GM19351 (cell line): ENCODE results near the gene FAM47A.

Experiments
- ATAC-seq: cut with Tn5 transposase; IDR thresholded peaks from one replicate; pipeline ENCODE4 v1.9.1; 2021; ENCODE audit warnings: mild to moderate bottlenecking, moderate library complexity; ENCODE audit not compliant: unreplicated experiment

FAM47A gene

GRCh38 chrX:34132028-34132427 lies at the start of gene FAM47A:
FAM47A (minus strand) TSS chrX:34132314; CDS start chrX:34132278, 36 bp downstream.
- ATAC-seq, result no peak

DNA sequence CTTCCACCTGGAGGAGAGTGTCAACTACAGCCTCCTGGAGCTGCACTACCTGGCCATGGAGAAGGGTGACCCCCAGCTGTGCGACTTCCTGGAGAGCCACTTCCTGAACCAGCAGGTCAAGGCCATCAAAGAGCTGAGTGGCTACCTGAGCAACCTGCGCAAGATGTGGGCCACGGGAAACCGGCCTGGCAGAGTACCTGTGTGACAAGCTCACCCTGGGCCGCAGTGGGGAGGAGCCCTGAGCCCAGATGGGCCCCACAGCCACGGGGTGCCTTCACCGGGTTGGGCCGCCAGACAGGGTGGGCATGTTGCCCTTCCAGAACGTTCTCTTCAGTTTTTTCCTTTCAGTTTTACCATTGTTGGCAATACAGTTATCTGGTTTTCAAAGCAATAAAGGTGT lies 15.2 kb upstream of the FAM47A start:
- no peak for ATAC-seq

DNA sequence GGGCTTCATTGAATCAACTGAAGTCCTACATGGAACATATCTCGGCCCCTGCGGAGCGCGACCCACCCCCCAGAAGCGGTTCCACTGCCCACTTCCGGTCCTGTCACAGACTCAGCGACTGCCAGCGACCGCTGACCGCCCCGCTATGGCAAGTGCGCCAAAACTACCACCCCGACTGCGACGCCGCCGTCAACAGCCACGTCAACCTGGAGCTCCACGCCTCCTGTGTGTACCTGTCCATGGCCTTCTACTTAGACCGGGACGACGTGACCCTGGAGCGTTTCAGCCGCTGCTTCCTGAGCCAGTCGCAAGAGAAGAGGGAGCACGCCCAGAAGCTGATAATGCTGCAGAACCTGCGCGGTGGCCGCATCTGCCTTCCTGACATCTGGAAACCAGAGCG lies 14.8 kb upstream of the FAM47A start:
- ATAC-seq, result no peak

DNA sequence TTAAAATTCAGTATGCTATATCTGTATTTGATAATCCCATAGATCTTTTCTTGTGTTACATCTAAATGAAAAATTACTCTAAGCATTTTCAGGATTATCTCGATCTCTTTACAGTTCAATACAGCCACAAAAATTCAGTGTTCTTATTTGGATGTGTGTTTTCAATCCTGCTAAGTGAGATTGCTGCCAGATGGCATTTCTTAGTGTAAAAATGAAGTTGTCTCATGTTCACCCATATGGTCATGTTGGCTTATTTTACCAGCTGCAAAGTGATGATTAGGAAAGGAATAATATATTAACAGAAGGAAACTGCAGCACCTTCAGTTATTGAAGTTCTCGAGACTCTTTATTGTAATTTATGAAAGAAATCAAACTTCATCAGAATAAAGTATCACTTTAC lies 12.1 kb upstream of the FAM47A start:
- ATAC-seq, result no peak

GRCh38 chrX:34140816-34141215 lies 8.7 kb upstream of the FAM47A start:
- ATAC-seq, result no peak

DNA sequence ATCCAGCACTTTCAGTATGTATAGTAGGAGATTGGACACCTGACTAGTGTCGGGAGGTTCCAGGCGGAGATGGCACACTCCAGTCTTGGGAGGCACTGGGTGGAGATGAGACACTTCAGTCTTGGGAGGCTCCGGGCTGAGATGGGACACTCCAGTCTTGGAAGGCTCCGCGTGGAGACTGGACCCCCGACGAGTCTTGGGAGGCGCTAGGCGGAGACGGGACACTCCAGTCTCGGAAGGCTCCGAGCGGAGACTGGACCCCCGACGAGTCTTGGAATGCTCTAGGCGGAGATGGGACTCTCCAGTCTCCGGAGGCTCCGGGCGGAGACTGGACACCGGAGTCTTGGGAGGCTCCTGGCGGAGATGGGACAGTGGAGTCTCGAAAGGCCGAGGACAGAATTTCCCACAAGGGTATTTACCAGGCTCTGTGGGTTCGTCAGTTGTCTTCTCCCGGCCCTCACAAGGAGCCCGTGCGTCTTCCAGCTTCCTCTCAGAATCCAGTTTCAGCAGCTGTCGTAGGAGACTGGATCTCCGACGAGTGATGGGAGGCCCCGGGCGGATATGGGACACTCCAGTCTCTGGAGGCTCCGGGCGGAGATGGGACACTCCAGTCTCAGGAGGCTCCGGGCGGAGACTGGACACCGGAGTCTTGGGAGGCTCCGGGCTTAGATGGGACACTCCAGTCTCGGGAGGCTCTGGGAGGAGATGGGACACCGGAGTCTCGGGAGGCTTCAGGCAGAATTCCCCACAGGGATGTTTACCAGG lies 952 bp downstream of the FAM47A start:
- no peak for ATAC-seq

DNA sequence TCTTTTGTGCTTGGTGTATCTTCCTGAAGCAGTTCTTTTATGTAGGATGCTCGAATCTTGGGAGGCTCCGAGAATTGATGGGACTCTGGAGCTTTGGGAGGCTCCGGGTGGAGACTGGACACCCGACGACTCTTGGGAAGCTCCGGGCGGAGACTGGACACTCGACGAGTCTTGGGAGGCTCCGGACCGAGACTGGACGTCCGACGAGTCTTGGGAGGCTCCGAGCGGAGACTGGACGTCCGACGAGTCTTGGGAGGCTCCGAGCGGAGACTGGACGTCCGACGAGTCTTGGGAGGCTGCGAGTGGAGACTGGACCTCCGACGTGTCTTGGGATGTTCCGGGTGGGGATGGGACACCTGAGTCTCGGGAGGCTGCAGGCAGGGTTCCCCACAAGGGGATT lies 1.6 kb downstream of the FAM47A start:
- ATAC-seq, result no peak

- no peak for ATAC-seq
These were observed 6.1 kb downstream of the FAM47A start for GRCh38 chrX:34126011-34126410.

- no peak for ATAC-seq
These were observed 13.0 kb downstream of the FAM47A start for GRCh38 chrX:34119122-34119521.

DNA sequence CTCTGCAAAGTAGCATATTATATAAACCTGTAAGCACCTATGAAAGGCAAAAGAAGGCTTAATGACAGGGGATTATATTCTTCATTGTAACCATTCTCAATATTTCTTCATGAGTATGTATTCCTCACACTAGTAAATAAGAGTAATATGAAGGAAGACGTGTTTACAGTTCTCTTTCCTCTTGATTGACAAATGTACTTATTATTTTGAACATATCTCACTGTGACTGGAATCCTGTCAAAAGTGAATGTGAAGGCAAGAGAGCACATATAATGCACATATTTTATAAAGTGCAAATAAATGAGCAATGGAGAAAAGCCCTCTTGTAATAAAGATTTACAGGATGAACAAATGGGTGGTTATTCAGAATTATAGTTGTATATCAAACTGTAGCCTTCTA lies 19.7 kb downstream of the FAM47A start:
- ATAC-seq, result no peak
